Endodermal cell (in vitro differentiated cells): ENCODE data around the gene HUS1. TPM values are rescaled to one million over a fixed set of nuclear protein-coding genes. Genes with fewer than 3 reads are reported as not detected.

Source experiments
- DNase-seq: peaks from one replicate; pipeline ENCODE4 v3.0.0-alpha.2; 2017
- H3K27ac ChIP-seq: 2 replicates; pipeline ENCODE4 v1.5.1; 2013; ENCODE audit warnings: mild to moderate bottlenecking, low read depth, low read length, moderate library complexity
- H3K27me3 ChIP-seq: 2 replicates; pipeline ENCODE4 v1.6.1; 2013; ENCODE audit warnings: mild to moderate bottlenecking, low read length, moderate library complexity; ENCODE audit not compliant: insufficient read depth, control insufficient read depth, poor library complexity, severe bottlenecking
- H3K36me3 ChIP-seq: 2 replicates; pipeline ENCODE4 v1.7.0; 2013; ENCODE audit warnings: mild to moderate bottlenecking, low read length, moderate library complexity; ENCODE audit not compliant: control insufficient read depth, insufficient read depth
- H3K4me1 ChIP-seq: one replicate; pipeline ENCODE4 v1.7.0; 2013; ENCODE audit warnings: low read length; ENCODE audit not compliant: control insufficient read depth, insufficient read depth
- H3K4me3 ChIP-seq: 2 replicates; pipeline ENCODE4 v1.5.1; 2013; ENCODE audit warnings: mild to moderate bottlenecking, low read length, moderate library complexity
- H3K9ac ChIP-seq: 2 replicates; pipeline ENCODE4 v1.6.1; 2013; ENCODE audit warnings: mild to moderate bottlenecking, low read length, moderate library complexity; ENCODE audit not compliant: poor library complexity, severe bottlenecking; ENCODE audit errors: extremely low read depth
- H3K9me3 ChIP-seq: 2 replicates; pipeline ENCODE4 v1.6.1; 2013; ENCODE audit warnings: mild to moderate bottlenecking, low read length, moderate library complexity; ENCODE audit not compliant: control insufficient read depth
- H3K27ac Mint-ChIP-seq: 2 replicates; pipeline ENCODE4 v1.8.0; 2020; ENCODE audit warnings: mixed read lengths
- H3K27me3 Mint-ChIP-seq: 2 replicates; pipeline ENCODE4 v1.8.0; 2021; ENCODE audit warnings: mild to moderate bottlenecking, mixed read lengths; ENCODE audit not compliant: insufficient read depth
- H3K36me3 Mint-ChIP-seq: 2 replicates; pipeline ENCODE4 v1.8.0; 2020; ENCODE audit warnings: low read depth, mixed read lengths
- H3K4me1 Mint-ChIP-seq: 2 replicates; pipeline ENCODE4 v1.8.0; 2020; ENCODE audit warnings: mixed read lengths
- H3K4me3 Mint-ChIP-seq: 2 replicates; pipeline ENCODE4 v1.8.0; 2020; ENCODE audit warnings: mild to moderate bottlenecking, moderate library complexity, mixed read lengths
- H3K9me3 Mint-ChIP-seq: 2 replicates; pipeline ENCODE4 v1.8.0; 2020; ENCODE audit warnings: mild to moderate bottlenecking, mixed read lengths
- CTCF ChIP-seq: fragments of 200-600 bp; sonication (generic); conservative IDR thresholded peaks from 2 replicates; pipeline ENCODE4 v1.5.0; 2021; ENCODE audit warnings: antibody characterized with exemption, mild to moderate bottlenecking
- WGBS, 2 experiments: methylation state at CpG; one replicate each; pipeline versions ENCODE4 v1.1.5 to v1.1.7; 2013; ENCODE audit warnings: missing lambda C conversion rate in 2 of 2, mixed read lengths in 1 of 2; ENCODE audit not compliant: insufficient coverage in 1 of 2, insufficient read length in 1 of 2; 5-methylcytosine and 5-hydroxymethylcytosine counted together
- long read RNA-seq, 4 experiments: library from polyadenylated mRNA in 2 of 4; library from RNA in 1 of 4; library from capped mRNA in 1 of 4; stranded (forward) in 3 of 4; unstranded in 1 of 4; transcript quantifications; one replicate each; pipeline ENCODE4 v2.0.0, GENCODE V29; 2020 to 2021; ENCODE audit warnings: inconsistent platforms in 1 of 4
- polyA plus RNA-seq, 2 experiments: library from polyadenylated mRNA; stranded (reverse); fragments of 50-300 nt; gene quantifications; one replicate each; pipeline ENCODE4 v1.2.3, GENCODE V29; 2013
- total RNA-seq, 2 donors: library from RNA; stranded (reverse); fragmentation: NEBNext Ultra II Directional in 1 of 2; extraction: Animal tissue kit (Norgen Biotek cat#: 25700) in 1 of 2; gene quantifications; 2 replicates in 1 of 2; 3 replicates in 1 of 2; pipeline ENCODE4 v1.2.1, GENCODE V29; 2021

The HUS1 gene
- 10 to 100 TPM; 37.0 to 42.5 TPM for total RNA-seq
- 19.0 TPM for polyA plus RNA-seq (2013, experiment 1 of 2)
- 21.8 TPM for polyA plus RNA-seq (2013, experiment 2 of 2)
- long read RNA-seq, experiment 1, partial matches to known transcripts = 0 of 6 reads
- long read RNA-seq, experiment 1, other reads (novel, unspliced or antisense) = 3 of 6 reads
- long read RNA-seq, experiment 2, partial matches to known transcripts = 0 of 12 reads
- long read RNA-seq, experiment 2, other reads (novel, unspliced or antisense) = 9 of 12 reads
- long read RNA-seq, experiment 3, transcript HUS1-201 (8 exons, 2,935 nt) = major isoform, 14 of 53 reads
- long read RNA-seq, experiment 3, partial matches to known transcripts = 0 of 53 reads
- long read RNA-seq, experiment 3, other reads (novel, unspliced or antisense) = 37 of 53 reads
- long read RNA-seq, experiment 4, transcript HUS1-201 (8 exons, 2,935 nt) = major isoform, 10 of 17 reads
- long read RNA-seq, experiment 4, partial matches to known transcripts = 0 of 17 reads
- long read RNA-seq, experiment 4, other reads (novel, unspliced or antisense) = 6 of 17 reads

DNA sequence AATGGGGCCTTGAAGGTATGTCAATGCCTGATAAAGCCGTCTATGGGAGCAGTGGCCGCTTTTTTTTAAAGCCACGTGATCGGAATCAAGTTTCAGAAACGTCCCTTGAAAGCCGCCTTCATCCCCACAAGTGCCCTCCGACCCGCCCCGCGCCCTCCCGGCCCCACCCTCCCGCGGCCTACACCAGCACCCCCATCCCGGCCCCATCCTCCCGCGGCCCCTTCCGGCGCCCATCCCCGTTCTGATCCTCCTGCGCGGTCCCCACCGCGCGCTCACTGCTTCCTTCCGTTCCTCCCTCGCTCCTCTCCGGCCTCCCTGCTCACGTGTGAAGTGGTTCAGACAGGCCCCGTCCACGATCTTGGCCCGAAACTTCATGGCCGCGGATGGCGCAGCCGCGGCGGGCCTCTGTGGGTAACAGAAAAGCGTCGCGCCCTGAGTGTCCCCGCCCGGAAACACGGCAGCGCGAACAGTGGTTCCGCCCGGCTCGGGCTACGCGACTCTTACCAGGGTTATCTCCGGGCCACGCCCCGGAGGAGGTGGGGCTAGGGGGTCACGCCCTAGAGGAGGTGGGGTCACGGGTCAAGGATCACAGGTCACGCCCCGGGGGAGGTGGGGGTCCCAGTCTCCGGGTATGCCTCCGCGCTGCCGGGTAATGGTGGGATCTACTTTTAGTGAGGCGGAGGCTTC, at the start of gene HUS1:
Gene HUS1 (minus strand): TSS at position 471 of the 687 bp plus-strand sequence. CDS start 96 bp downstream, at position 375.
- TF ChIP-seq CTCF = no peak
- H3K4me3 ChIP-seq = peak within 1 kb of the TSS; percentile 99
- Mint-ChIP-seq H3K4me3 (peak within 1 kb of the TSS; percentile 89), H3K27ac (peak within 1 kb of the TSS; percentile 96), H3K36me3 (peaks cover 37% of the 10 kb centered on the region), H3K9me3 (no peaks in the 10 kb centered on the region), H3K4me1 (peaks cover 8% of the 10 kb centered on the region), H3K27me3 (no peaks in the 10 kb centered on the region)
- peak; percentile 98 for DNase-seq
- peaks cover 6% of the 10 kb centered on the region for H3K4me1 ChIP-seq
- H3K9me3 ChIP-seq = no peaks in the 10 kb centered on the region
- H3K27ac ChIP-seq = peak within 1 kb of the TSS; percentile 86
- H3K9ac ChIP-seq = peak within 1 kb of the TSS; percentile 77
- H3K27me3 ChIP-seq = no peaks in the 10 kb centered on the region
- 0 to 1% methylated on average over 10 to 62 of the region's 62 CpGs for WGBS, 2 experiments
- peaks cover 41% of the 10 kb centered on the region for H3K36me3 ChIP-seq

GRCh38 chr7:48028938-48029337, 49.5 kb upstream of the HUS1 start, which contains the start of gene SUN3:
Gene SUN3, minus strand, starts transcription at chr7:48029107. Its CDS starts 169 bp downstream, at chr7:48028938.
- Histone ChIP-seq H3K9me3 (peaks cover 4% of the 10 kb centered on the region), H3K27ac (no peak within 1 kb of the TSS), H3K9ac (no peak within 1 kb of the TSS), H3K4me3 (no peak within 1 kb of the TSS), H3K4me1 (peaks cover 2% of the 10 kb centered on the region), H3K36me3 (no peaks in the 10 kb centered on the region), H3K27me3 (peaks cover 11% of the 10 kb centered on the region)
- Mint-ChIP-seq H3K27ac (no peak within 1 kb of the TSS), H3K9me3 (peaks cover 7% of the 10 kb centered on the region), H3K4me1 (peaks cover 11% of the 10 kb centered on the region), H3K36me3 (no peaks in the 10 kb centered on the region), H3K4me3 (no peak within 1 kb of the TSS), H3K27me3 (peaks cover 16% of the 10 kb centered on the region)
- no peak for TF ChIP-seq CTCF
- DNase-seq = no peak
- 93% methylated on average over 3 to 6 of the region's 6 CpGs for WGBS, 2 experiments

- H3K27ac Mint-ChIP-seq = no peak overlapping the region
These were observed 46.2 kb upstream of the HUS1 start for GRCh38 chr7:48025624-48026023.

More at GRCh38 chr7:48025624-48026023, 46.2 kb upstream of the HUS1 start:
- TF ChIP-seq CTCF = no peak
- peaks cover 2% of the 10 kb centered on the region for H3K4me1 ChIP-seq
- no peak for DNase-seq
- WGBS, 2 experiments = 88% methylated on average over 3 to 5 of the region's 5 CpGs
- no peaks in the 10 kb centered on the region for H3K36me3 ChIP-seq
- Mint-ChIP-seq H3K4me3 (no peak overlapping the region), H3K36me3 (no peaks in the 10 kb centered on the region), H3K4me1 (peaks cover 20% of the 10 kb centered on the region), H3K9me3 (peaks cover 7% of the 10 kb centered on the region), H3K27me3 (no peaks in the 10 kb centered on the region)
- peaks cover 10% of the 10 kb centered on the region for H3K9me3 ChIP-seq
- no peak overlapping the region for H3K27ac ChIP-seq
- no peak overlapping the region for H3K4me3 ChIP-seq
- no peaks in the 10 kb centered on the region for H3K27me3 ChIP-seq
- no peak overlapping the region for H3K9ac ChIP-seq
